Measurements from ENCODE around the gene SYNRG. TPM values are rescaled to one million over a fixed set of nuclear protein-coding genes. Genes with fewer than 3 reads are reported as not detected.

SYNRG gene
- total and polyA plus RNA-seq, 2 of the 13 experiments (the other 11 are each of a cell fraction or from before 2014, with no cell fraction given): 7.3 to 8.7 TPM

DNA sequence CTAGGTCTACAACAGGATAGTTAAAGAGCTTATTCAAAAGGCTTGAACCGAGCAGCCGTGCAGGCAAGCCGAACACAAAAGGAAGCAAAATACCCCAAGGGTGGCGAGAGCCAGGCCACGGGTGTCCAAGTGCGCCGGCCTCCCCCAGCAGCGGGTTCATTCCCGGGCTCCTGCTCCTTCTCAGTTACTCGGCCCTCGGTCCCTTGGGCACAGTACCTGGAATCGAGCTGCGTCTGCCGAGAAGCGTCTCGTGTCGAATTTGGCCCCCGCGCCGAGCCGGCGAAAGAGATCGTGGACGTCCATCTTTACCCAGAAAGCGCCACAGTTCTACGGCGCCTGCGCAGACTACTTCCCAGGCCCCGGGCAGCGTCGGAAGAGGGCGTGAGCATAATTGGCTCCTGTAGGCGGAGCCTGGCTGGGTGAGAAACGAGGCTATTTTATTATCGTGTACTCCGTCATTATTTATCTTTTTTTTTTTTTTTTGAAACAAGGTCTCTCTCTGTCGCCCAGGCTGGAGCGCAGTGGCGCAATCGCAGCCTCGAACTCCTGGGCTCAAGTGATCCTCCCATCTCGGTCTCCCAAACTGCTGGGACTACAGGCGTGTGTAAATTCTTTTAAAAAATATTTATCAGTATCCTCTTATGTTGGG is 34.0 kb upstream of the SYNRG start, which contains the start of gene DDX52 (continued):
- TF ChIP-seq, protein P1, sequence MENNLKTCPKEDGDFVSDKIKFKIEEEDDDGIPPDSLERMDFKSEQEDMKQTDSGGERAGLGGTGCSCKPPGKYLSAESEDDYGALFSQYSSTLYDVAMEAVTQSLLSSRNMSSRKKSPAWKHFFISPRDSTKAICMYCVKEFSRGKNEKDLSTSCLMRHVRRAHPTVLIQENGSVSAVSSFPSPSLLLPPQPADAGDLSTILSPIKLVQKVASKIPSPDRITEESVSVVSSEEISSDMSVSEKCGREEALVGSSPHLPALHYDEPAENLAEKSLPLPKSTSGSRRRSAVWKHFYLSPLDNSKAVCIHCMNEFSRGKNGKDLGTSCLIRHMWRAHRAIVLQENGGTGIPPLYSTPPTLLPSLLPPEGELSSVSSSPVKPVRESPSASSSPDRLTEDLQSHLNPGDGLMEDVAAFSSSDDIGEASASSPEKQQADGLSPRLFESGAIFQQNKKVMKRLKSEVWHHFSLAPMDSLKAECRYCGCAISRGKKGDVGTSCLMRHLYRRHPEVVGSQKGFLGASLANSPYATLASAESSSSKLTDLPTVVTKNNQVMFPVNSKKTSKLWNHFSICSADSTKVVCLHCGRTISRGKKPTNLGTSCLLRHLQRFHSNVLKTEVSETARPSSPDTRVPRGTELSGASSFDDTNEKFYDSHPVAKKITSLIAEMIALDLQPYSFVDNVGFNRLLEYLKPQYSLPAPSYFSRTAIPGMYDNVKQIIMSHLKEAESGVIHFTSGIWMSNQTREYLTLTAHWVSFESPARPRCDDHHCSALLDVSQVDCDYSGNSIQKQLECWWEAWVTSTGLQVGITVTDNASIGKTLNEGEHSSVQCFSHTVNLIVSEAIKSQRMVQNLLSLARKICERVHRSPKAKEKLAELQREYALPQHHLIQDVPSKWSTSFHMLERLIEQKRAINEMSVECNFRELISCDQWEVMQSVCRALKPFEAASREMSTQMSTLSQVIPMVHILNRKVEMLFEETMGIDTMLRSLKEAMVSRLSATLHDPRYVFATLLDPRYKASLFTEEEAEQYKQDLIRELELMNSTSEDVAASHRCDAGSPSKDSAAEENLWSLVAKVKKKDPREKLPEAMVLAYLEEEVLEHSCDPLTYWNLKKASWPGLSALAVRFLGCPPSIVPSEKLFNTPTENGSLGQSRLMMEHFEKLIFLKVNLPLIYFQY (CRISPR knock-in tag; IDR thresholded peaks at IDR 0.05; ENCODE audit: borderline replicate concordance): 0 out of 2 replicates have a peak, but pooled peaks have one; percentile 24
- no peak for TF ChIP-seq PHB2 (IDR thresholded peaks at IDR 0.05; ENCODE audit: partially characterized antibody)
- TF ChIP-seq FOXK1 (CRISPR knock-in tag; IDR thresholded peaks at IDR 0.05; ENCODE audit: borderline replicate concordance, low read depth): no peak
- TF ChIP-seq, protein P2, sequence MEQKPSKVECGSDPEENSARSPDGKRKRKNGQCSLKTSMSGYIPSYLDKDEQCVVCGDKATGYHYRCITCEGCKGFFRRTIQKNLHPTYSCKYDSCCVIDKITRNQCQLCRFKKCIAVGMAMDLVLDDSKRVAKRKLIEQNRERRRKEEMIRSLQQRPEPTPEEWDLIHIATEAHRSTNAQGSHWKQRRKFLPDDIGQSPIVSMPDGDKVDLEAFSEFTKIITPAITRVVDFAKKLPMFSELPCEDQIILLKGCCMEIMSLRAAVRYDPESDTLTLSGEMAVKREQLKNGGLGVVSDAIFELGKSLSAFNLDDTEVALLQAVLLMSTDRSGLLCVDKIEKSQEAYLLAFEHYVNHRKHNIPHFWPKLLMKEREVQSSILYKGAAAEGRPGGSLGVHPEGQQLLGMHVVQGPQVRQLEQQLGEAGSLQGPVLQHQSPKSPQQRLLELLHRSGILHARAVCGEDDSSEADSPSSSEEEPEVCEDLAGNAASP (CRISPR knock-in tag; IDR thresholded peaks at IDR 0.05; ENCODE audit: borderline replicate concordance): no peak; the same call in 1 of the 2 replicates
- TF ChIP-seq NFKBIZ (CRISPR knock-in tag; IDR thresholded peaks at IDR 0.05): no peak
- TF ChIP-seq HNRNPUL1 (IDR thresholded peaks at IDR 0.05; ENCODE audit: low read depth, low read length): no peak
- TF ChIP-seq IRX3 (CRISPR knock-in tag; IDR thresholded peaks at IDR 0.05; ENCODE audit: borderline replicate concordance, low read depth): no peak
- TF ChIP-seq, protein P3, sequence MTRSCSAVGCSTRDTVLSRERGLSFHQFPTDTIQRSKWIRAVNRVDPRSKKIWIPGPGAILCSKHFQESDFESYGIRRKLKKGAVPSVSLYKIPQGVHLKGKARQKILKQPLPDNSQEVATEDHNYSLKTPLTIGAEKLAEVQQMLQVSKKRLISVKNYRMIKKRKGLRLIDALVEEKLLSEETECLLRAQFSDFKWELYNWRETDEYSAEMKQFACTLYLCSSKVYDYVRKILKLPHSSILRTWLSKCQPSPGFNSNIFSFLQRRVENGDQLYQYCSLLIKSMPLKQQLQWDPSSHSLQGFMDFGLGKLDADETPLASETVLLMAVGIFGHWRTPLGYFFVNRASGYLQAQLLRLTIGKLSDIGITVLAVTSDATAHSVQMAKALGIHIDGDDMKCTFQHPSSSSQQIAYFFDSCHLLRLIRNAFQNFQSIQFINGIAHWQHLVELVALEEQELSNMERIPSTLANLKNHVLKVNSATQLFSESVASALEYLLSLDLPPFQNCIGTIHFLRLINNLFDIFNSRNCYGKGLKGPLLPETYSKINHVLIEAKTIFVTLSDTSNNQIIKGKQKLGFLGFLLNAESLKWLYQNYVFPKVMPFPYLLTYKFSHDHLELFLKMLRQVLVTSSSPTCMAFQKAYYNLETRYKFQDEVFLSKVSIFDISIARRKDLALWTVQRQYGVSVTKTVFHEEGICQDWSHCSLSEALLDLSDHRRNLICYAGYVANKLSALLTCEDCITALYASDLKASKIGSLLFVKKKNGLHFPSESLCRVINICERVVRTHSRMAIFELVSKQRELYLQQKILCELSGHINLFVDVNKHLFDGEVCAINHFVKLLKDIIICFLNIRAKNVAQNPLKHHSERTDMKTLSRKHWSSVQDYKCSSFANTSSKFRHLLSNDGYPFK (CRISPR knock-in tag; IDR thresholded peaks at IDR 0.05; ENCODE audit: borderline replicate concordance): peak; percentile 26; the same call in 1 of the 2 replicates
- TF ChIP-seq PAF1 (CRISPR knock-in tag; IDR thresholded peaks at IDR 0.05): no peak
- no peak for TF ChIP-seq ZFP1 (CRISPR knock-in tag; IDR thresholded peaks at IDR 0.05)
- TF ChIP-seq, protein P4, sequence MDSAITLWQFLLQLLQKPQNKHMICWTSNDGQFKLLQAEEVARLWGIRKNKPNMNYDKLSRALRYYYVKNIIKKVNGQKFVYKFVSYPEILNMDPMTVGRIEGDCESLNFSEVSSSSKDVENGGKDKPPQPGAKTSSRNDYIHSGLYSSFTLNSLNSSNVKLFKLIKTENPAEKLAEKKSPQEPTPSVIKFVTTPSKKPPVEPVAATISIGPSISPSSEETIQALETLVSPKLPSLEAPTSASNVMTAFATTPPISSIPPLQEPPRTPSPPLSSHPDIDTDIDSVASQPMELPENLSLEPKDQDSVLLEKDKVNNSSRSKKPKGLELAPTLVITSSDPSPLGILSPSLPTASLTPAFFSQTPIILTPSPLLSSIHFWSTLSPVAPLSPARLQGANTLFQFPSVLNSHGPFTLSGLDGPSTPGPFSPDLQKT (CRISPR knock-in tag; IDR thresholded peaks at IDR 0.05; ENCODE audit: borderline replicate concordance): no peak
- TF ChIP-seq TCF12 (IDR thresholded peaks at IDR 0.05): no peak
- TF ChIP-seq TCF12 (CRISPR knock-in tag; IDR thresholded peaks at IDR 0.05): no peak
- no peak for TF ChIP-seq MIER3 (CRISPR knock-in tag; IDR thresholded peaks at IDR 0.05; ENCODE audit: borderline replicate concordance)
- TF ChIP-seq JUND (CRISPR knock-in tag; IDR thresholded peaks at IDR 0.05): no peak
- TF ChIP-seq, protein P5, sequence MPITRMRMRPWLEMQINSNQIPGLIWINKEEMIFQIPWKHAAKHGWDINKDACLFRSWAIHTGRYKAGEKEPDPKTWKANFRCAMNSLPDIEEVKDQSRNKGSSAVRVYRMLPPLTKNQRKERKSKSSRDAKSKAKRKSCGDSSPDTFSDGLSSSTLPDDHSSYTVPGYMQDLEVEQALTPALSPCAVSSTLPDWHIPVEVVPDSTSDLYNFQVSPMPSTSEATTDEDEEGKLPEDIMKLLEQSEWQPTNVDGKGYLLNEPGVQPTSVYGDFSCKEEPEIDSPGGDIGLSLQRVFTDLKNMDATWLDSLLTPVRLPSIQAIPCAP (CRISPR knock-in tag; IDR thresholded peaks at IDR 0.05; ENCODE audit: low read depth): no peak
- TF ChIP-seq KDM5B (CRISPR knock-in tag; IDR thresholded peaks at IDR 0.05; ENCODE audit: borderline replicate concordance): peak; percentile 85
- peak; percentile 54 for TF ChIP-seq ZNF883 (CRISPR knock-in tag; IDR thresholded peaks at IDR 0.05; ENCODE audit: not compliant biosample characterization)
- no peak for TF ChIP-seq ZSCAN21 (CRISPR knock-in tag; IDR thresholded peaks at IDR 0.05; ENCODE audit: borderline replicate concordance)
- no peak for TF ChIP-seq ZNF460 (CRISPR knock-in tag; IDR thresholded peaks at IDR 0.05; ENCODE audit: borderline replicate concordance)

Measured in HepG2 (cell line).